Measurements from ENCODE around the gene CCHCR1. TPM values are rescaled to one million over a fixed set of nuclear protein-coding genes. Genes with fewer than 3 reads are reported as not detected.
"Not testable (repeated sequence)": the region's sequence is repeated elsewhere in the genome, so short reads cannot be mapped to it uniquely, and the experiment has no call there.

CCHCR1 gene
- total RNA-seq, 1 donor from 2014 or later, result 14.5 TPM

DNA sequence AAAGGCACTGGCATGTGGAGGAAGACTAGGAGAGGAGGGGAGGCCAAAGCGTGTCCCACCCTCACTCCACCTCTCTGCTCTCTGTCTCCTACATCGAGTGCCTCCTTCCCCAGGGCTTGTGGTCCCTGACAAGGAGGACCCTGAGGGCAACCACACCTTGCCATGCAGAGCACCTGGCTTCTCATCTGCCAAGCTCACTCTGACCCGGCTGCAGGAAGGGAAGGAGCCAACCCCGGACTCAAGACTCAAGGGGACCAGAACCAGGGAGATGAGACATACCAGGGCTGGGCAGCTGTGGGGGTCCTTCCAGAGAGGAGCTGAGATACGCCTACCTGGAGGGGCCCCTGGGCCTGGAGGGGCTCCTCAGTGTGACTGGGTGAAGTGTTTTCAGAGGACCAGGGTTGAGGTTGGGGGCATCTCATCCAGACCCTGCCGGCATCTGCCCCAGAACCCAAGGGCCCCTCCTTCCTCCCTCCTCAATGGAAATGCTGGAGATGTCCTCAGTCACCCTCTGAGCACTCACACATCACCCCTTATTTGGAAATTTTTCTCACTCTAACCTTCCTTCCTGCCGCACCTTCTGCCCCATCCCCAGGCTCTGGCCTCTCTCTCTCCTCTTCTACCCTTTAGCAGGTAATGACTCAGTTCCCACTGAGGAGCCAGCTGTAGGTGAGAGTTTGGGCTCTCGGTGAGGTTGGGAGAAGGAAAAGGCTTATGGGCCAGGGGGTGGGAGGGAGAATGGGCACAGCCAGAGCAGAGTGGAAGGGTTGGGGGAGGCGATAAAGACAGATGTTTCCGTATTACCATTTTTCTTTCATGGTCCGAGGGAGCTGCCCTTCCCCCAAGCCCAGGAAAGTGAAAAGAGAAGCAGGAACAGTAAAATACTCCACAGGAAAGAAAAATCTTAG, 44.9 kb upstream of the CCHCR1 start:
- DNase-seq (ENCODE audit: low read depth) (peak; percentile 84), FAIRE-seq (no peak)
- no peaks in the 10 kb centered on the region for H3K36me3 ChIP-seq (ENCODE audit: control insufficient read depth, insufficient read depth, low read length)
- TF ChIP-seq, protein P1, sequence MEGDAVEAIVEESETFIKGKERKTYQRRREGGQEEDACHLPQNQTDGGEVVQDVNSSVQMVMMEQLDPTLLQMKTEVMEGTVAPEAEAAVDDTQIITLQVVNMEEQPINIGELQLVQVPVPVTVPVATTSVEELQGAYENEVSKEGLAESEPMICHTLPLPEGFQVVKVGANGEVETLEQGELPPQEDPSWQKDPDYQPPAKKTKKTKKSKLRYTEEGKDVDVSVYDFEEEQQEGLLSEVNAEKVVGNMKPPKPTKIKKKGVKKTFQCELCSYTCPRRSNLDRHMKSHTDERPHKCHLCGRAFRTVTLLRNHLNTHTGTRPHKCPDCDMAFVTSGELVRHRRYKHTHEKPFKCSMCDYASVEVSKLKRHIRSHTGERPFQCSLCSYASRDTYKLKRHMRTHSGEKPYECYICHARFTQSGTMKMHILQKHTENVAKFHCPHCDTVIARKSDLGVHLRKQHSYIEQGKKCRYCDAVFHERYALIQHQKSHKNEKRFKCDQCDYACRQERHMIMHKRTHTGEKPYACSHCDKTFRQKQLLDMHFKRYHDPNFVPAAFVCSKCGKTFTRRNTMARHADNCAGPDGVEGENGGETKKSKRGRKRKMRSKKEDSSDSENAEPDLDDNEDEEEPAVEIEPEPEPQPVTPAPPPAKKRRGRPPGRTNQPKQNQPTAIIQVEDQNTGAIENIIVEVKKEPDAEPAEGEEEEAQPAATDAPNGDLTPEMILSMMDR (IDR thresholded peaks at IDR 0.05; ENCODE audit: insufficient read depth, low read length, severe bottlenecking), result no peak
- no peaks in the 10 kb centered on the region for H3K27me3 ChIP-seq (ENCODE audit: control insufficient read depth, insufficient read depth, low read length)
- H3K4me3 ChIP-seq (ENCODE audit: low read depth, low read length), result peak overlapping the region; percentile 11

DNA sequence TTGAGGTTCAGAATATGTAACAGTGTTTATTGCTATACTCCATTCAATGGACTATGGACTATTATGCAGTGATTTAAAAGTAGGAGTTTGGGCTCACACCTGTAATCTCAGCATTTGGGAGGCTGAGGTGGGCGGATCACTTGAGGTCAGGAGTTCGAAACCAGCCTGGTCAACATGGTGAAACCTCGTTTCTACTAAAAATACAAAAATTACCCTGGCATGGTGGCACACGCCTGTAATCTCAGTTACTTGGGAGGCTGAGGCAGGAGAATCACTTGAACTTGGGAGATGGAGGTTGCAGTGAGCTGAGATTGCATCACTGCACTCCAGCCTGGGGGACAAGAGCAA, 41.5 kb upstream of the CCHCR1 start:
- DNase-seq (ENCODE audit: low read depth); H3K27me3 ChIP-seq (ENCODE audit: control insufficient read depth, insufficient read depth, low read length); H3K4me3 ChIP-seq (ENCODE audit: low read depth, low read length); H3K36me3 ChIP-seq (ENCODE audit: control insufficient read depth, insufficient read depth, low read length); FAIRE-seq: not testable (repeated sequence)

- DNase-seq (ENCODE audit: low read depth) (peak; percentile 81), FAIRE-seq (no peak)
- Histone ChIP-seq H3K4me3 (ENCODE audit: low read depth, low read length) (peak overlapping the region; percentile 54), H3K27me3 (ENCODE audit: control insufficient read depth, insufficient read depth, low read length) (no peaks in the 10 kb centered on the region), H3K36me3 (ENCODE audit: control insufficient read depth, insufficient read depth, low read length) (no peaks in the 10 kb centered on the region)
- TF ChIP-seq, protein P1 (IDR thresholded peaks at IDR 0.05; ENCODE audit: insufficient read depth, low read length, severe bottlenecking), result no peak
These were observed 40.1 kb upstream of the CCHCR1 start for GRCh38 chr6:31197559-31198305.

DNA sequence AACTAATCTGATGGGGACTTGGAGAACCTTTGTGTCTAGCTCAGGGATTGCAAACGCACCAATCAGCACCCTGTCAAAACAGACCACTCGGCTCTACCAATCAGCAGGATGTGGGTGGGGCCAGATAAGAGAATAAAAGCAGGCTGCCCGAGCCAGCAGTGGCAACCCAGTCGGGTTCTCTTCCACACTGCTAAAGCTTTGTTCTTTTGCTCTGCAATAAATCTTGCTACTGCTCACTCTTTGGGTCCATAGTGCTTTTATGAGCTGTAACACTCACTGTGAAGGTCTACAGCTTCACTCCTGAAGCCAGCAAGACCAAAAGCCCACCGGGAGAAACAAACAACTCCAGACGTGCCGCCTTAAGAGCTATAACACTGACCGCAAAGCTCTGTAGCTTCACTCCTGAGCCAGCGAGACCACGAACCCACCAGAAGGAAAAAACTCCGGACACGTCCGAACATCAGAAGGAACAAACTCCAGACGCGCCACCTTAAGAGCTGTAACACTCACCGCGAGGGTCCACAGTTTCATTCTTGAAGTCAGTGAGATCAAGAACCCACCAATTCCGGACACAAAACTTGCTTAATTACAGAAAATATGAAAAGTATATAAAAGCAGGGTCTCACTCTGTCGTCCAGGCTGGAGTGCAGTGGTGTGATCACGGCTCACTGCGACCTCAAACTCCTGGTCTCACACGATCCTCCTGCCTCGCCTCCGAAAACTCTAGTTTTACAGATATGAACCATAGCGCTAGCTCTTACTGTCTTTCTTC, 38.8 kb upstream of the CCHCR1 start:
- H3K36me3 ChIP-seq (ENCODE audit: control insufficient read depth, insufficient read depth, low read length); FAIRE-seq; H3K27me3 ChIP-seq (ENCODE audit: control insufficient read depth, insufficient read depth, low read length); H3K4me3 ChIP-seq (ENCODE audit: low read depth, low read length); DNase-seq (ENCODE audit: low read depth): not testable (repeated sequence)

GRCh38 chr6:31195308-31195979, 37.8 kb upstream of the CCHCR1 start:
- not testable (repeated sequence) for H3K36me3 ChIP-seq (ENCODE audit: control insufficient read depth, insufficient read depth, low read length); H3K4me3 ChIP-seq (ENCODE audit: low read depth, low read length); FAIRE-seq; DNase-seq (ENCODE audit: low read depth); H3K27me3 ChIP-seq (ENCODE audit: control insufficient read depth, insufficient read depth, low read length)

DNA sequence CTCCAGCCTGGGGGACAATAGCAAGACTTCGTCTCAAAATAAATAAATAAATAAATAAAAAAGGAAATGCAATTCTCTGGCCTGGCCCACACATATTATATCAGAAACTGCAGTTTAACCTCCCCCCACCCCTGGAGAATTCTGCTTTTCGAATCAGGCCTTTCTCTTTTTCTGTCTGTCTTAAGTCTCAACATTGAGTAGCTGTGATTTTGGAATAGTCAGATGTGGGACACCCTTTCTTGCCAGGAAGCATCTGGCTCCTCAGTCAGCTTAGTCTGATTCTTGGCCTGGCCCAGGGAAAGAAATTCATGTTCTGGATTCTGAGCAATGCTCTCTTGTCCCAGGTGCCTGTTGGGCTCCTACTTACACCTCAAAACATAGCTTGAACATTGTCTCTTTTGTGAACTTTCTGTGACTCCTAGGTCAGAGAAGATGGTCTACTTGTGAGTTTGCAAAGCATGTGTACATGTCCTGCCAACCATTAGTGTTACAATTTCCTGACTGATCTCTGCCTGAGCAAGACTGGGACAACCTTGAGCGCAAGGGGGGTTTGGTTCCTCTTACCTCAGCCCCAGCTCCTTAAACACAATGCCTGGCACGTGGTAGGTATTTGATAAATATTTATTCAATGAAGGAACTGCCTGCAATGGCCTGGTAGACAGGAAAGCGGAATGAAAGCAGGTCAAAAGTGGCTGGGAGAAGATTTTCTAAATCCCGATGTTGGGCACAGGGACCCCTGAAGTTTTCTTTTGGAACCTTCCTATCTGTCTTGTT, 36.6 kb upstream of the CCHCR1 start:
- FAIRE-seq (no peak), DNase-seq (ENCODE audit: low read depth) (no peak)
- H3K27me3 ChIP-seq (ENCODE audit: control insufficient read depth, insufficient read depth, low read length), result no peaks in the 10 kb centered on the region
- H3K36me3 ChIP-seq (ENCODE audit: control insufficient read depth, insufficient read depth, low read length), result no peaks in the 10 kb centered on the region
- H3K4me3 ChIP-seq (ENCODE audit: low read depth, low read length), result no peak overlapping the region
- TF ChIP-seq, protein P1 (IDR thresholded peaks at IDR 0.05; ENCODE audit: insufficient read depth, low read length, severe bottlenecking), result no peak

All from bronchial epithelial cell (primary cell).